Measurements from ENCODE around the gene SAMD3.
"Not testable (repeated sequence)": the region's sequence is repeated elsewhere in the genome, so short reads cannot be mapped to it uniquely, and the experiment has no call there.

The SAMD3 gene

DNA sequence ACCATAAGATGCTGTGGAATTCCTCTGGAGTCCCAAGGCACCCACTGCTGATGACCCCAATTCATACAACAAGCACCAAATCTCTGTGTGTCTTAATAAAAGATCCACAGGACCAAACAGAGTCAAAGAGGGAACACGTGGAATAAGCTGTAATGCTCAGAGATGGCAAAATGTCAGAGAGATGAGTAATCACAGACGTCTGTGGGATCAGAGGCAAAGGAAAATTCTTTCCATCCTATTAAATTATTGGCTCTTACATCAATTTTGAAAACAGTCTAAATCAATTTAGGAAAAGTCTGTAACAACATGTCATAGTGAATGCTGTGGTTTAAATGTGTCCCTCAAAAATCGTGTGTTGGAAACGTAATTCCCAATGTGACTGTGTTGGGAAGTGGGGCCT, 17.5 kb upstream of the SAMD3 start:
- Histone ChIP-seq H3K9ac (ENCODE audit: low read depth, low read length) (no peak overlapping the region), H3K4me1 (ENCODE audit: control insufficient read depth, insufficient read depth, low read length) (peaks cover 9% of the 10 kb centered on the region), H3K27me3 (ENCODE audit: control insufficient read depth, insufficient read depth, low read length) (no peaks in the 10 kb centered on the region), H3K36me3 (ENCODE audit: insufficient read depth, low read length) (no peaks in the 10 kb centered on the region), H3K4me3 (ENCODE audit: low read length) (no peak overlapping the region), H3K9me3 (replicated peaks; ENCODE audit: low read length) (no peaks in the 10 kb centered on the region), H3K4me2 (ENCODE audit: low read length) (no peak overlapping the region)

DNA sequence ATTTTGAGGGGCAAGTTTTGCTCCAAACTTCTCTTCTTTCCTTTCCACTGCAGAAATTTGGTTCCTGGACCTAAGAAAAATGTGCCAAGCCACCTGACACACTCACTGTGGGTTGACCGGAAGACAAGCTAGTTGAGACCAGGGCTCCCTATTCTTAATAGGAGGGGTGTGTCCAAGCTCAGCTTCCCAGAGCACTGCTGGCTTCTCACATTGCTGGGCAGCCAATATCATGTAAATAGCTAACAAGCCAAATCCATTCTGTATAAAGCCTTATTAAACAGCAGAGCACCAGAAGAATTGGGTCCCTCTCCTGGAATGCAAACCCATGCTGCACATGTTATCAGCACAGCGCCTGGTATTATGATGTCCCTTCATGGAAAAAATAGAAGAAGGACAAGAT, 17.0 kb upstream of the SAMD3 start:
- Histone ChIP-seq H3K4me1 (ENCODE audit: control insufficient read depth, insufficient read depth, low read length) (peaks cover 9% of the 10 kb centered on the region), H3K9me3 (replicated peaks; ENCODE audit: low read length) (no peaks in the 10 kb centered on the region), H3K36me3 (ENCODE audit: insufficient read depth, low read length) (no peaks in the 10 kb centered on the region), H3K27me3 (ENCODE audit: control insufficient read depth, insufficient read depth, low read length) (no peaks in the 10 kb centered on the region), H3K9ac (ENCODE audit: low read depth, low read length) (no peak overlapping the region), H3K4me3 (ENCODE audit: low read length) (no peak overlapping the region), H3K4me2 (ENCODE audit: low read length) (no peak overlapping the region)

- H3K9me3 ChIP-seq (replicated peaks; ENCODE audit: low read length), result no peaks in the 10 kb centered on the region
- no peaks in the 10 kb centered on the region for H3K4me1 ChIP-seq (ENCODE audit: control insufficient read depth, insufficient read depth, low read length)
- no peaks in the 10 kb centered on the region for H3K27me3 ChIP-seq (ENCODE audit: control insufficient read depth, insufficient read depth, low read length)
- H3K9ac ChIP-seq (ENCODE audit: low read depth, low read length), result no peak overlapping the region
- H3K36me3 ChIP-seq (ENCODE audit: insufficient read depth, low read length), result no peaks in the 10 kb centered on the region
- H3K4me2 ChIP-seq (ENCODE audit: low read length), result no peak overlapping the region
- H3K4me3 ChIP-seq (ENCODE audit: low read length), result no peak overlapping the region
Measured at GRCh38 chr6:130233330-130233729, 10.6 kb upstream of the SAMD3 start.

DNA sequence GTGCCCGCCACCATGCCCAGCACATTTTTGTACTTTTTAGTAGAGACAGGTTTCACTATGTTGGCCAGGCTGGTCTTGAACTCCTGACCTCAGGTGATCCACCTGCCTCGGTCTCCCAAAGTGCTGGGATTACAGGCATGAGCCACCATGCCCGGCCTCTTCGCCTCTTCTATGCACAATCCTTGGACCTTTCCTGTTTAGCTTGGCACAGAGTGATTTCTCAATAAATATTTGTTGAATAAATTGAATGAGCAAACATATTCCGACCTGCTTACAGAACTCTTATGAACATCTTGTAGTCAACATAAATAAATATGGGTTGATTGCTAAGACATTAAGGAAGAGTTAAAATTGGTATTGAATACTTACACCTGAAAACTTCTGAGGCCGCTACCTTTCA, 7.8 kb upstream of the SAMD3 start:
- H3K36me3 ChIP-seq (ENCODE audit: insufficient read depth, low read length); H3K4me1 ChIP-seq (ENCODE audit: control insufficient read depth, insufficient read depth, low read length); H3K9ac ChIP-seq (ENCODE audit: low read depth, low read length); H3K27me3 ChIP-seq (ENCODE audit: control insufficient read depth, insufficient read depth, low read length); H3K4me3 ChIP-seq (ENCODE audit: low read length); H3K4me2 ChIP-seq (ENCODE audit: low read length); H3K9me3 ChIP-seq (replicated peaks; ENCODE audit: low read length): not testable (repeated sequence)

GRCh38 chr6:130229645-130230044, 6.9 kb upstream of the SAMD3 start:
- H3K27me3 ChIP-seq (ENCODE audit: control insufficient read depth, insufficient read depth, low read length), result no peaks in the 10 kb centered on the region
- no peak overlapping the region for H3K4me3 ChIP-seq (ENCODE audit: low read length)
- no peaks in the 10 kb centered on the region for H3K36me3 ChIP-seq (ENCODE audit: insufficient read depth, low read length)
- H3K9me3 ChIP-seq (replicated peaks; ENCODE audit: low read length), result no peaks in the 10 kb centered on the region
- no peak overlapping the region for H3K9ac ChIP-seq (ENCODE audit: low read depth, low read length)
- no peaks in the 10 kb centered on the region for H3K4me1 ChIP-seq (ENCODE audit: control insufficient read depth, insufficient read depth, low read length)
- H3K4me2 ChIP-seq (ENCODE audit: low read length), result no peak overlapping the region

GRCh38 chr6:130223508-130223907, 757 bp upstream of the SAMD3 start:
- Histone ChIP-seq H3K27me3 (ENCODE audit: control insufficient read depth, insufficient read depth, low read length) (peaks cover 2% of the 10 kb centered on the region), H3K9ac (ENCODE audit: low read depth, low read length) (no peak overlapping the region), H3K9me3 (replicated peaks; ENCODE audit: low read length) (no peaks in the 10 kb centered on the region), H3K4me1 (ENCODE audit: control insufficient read depth, insufficient read depth, low read length) (no peaks in the 10 kb centered on the region), H3K36me3 (ENCODE audit: insufficient read depth, low read length) (no peaks in the 10 kb centered on the region), H3K4me3 (ENCODE audit: low read length) (no peak overlapping the region), H3K4me2 (ENCODE audit: low read length) (no peak overlapping the region)

GRCh38 chr6:130218134-130218533, 4.6 kb downstream of the SAMD3 start:
- H3K36me3 ChIP-seq (ENCODE audit: insufficient read depth, low read length), result no peaks in the 10 kb centered on the region
- no peak overlapping the region for H3K9ac ChIP-seq (ENCODE audit: low read depth, low read length)
- no peaks in the 10 kb centered on the region for H3K9me3 ChIP-seq (replicated peaks; ENCODE audit: low read length)
- H3K27me3 ChIP-seq (ENCODE audit: control insufficient read depth, insufficient read depth, low read length), result peaks cover 2% of the 10 kb centered on the region
- H3K4me2 ChIP-seq (ENCODE audit: low read length), result no peak overlapping the region
- H3K4me3 ChIP-seq (ENCODE audit: low read length), result no peak overlapping the region
- no peaks in the 10 kb centered on the region for H3K4me1 ChIP-seq (ENCODE audit: control insufficient read depth, insufficient read depth, low read length)

- H3K4me3 ChIP-seq (ENCODE audit: low read length), result no peak overlapping the region
- peaks cover 9% of the 10 kb centered on the region for H3K27me3 ChIP-seq (ENCODE audit: control insufficient read depth, insufficient read depth, low read length)
- H3K9me3 ChIP-seq (replicated peaks; ENCODE audit: low read length), result no peaks in the 10 kb centered on the region
- H3K4me1 ChIP-seq (ENCODE audit: control insufficient read depth, insufficient read depth, low read length), result no peaks in the 10 kb centered on the region
- H3K4me2 ChIP-seq (ENCODE audit: low read length), result no peak overlapping the region
- no peak overlapping the region for H3K9ac ChIP-seq (ENCODE audit: low read depth, low read length)
- no peaks in the 10 kb centered on the region for H3K36me3 ChIP-seq (ENCODE audit: insufficient read depth, low read length)
Measured at GRCh38 chr6:130216620-130217019, 6.1 kb downstream of the SAMD3 start.

DNA sequence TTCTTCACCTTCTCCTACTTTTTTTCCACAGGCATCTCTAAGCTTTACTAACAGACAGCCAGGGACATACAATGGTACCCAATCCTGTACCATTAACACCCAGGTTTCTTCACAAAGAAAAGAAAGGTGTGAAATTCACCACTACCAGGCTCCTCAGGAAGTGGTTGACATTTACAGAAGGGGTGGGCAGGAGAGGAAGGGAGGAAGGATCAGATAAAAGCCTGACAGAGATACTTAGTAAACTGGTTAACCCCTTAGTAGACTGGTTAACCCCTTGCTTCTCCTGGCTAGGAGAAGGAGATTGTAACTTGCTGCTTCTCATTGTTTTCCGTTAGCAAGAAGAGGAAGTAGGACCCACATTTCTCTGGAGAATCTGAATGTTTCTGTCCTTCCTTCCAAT, 7.2 kb downstream of the SAMD3 start:
- no peak overlapping the region for H3K4me2 ChIP-seq (ENCODE audit: low read length)
- peaks cover 9% of the 10 kb centered on the region for H3K27me3 ChIP-seq (ENCODE audit: control insufficient read depth, insufficient read depth, low read length)
- no peaks in the 10 kb centered on the region for H3K36me3 ChIP-seq (ENCODE audit: insufficient read depth, low read length)
- H3K9ac ChIP-seq (ENCODE audit: low read depth, low read length), result no peak overlapping the region
- H3K4me3 ChIP-seq (ENCODE audit: low read length), result no peak overlapping the region
- no peaks in the 10 kb centered on the region for H3K4me1 ChIP-seq (ENCODE audit: control insufficient read depth, insufficient read depth, low read length)
- H3K9me3 ChIP-seq (replicated peaks; ENCODE audit: low read length), result no peaks in the 10 kb centered on the region

GRCh38 chr6:130212215-130212874, 10.4 kb downstream of the SAMD3 start:
- no peaks in the 10 kb centered on the region for H3K36me3 ChIP-seq (ENCODE audit: insufficient read depth, low read length)
- H3K4me3 ChIP-seq (ENCODE audit: low read length), result no peak overlapping the region
- no peaks in the 10 kb centered on the region for H3K4me1 ChIP-seq (ENCODE audit: control insufficient read depth, insufficient read depth, low read length)
- peaks cover 6% of the 10 kb centered on the region for H3K27me3 ChIP-seq (ENCODE audit: control insufficient read depth, insufficient read depth, low read length)
- no peaks in the 10 kb centered on the region for H3K9me3 ChIP-seq (replicated peaks; ENCODE audit: low read length)
- no peak overlapping the region for H3K4me2 ChIP-seq (ENCODE audit: low read length)
- no peak overlapping the region for H3K9ac ChIP-seq (ENCODE audit: low read depth, low read length)

GRCh38 chr6:130211691-130212090, 11.1 kb downstream of the SAMD3 start:
- peaks cover 6% of the 10 kb centered on the region for H3K27me3 ChIP-seq (ENCODE audit: control insufficient read depth, insufficient read depth, low read length)
- H3K36me3 ChIP-seq (ENCODE audit: insufficient read depth, low read length), result no peaks in the 10 kb centered on the region
- no peak overlapping the region for H3K9ac ChIP-seq (ENCODE audit: low read depth, low read length)
- no peaks in the 10 kb centered on the region for H3K9me3 ChIP-seq (replicated peaks; ENCODE audit: low read length)
- H3K4me1 ChIP-seq (ENCODE audit: control insufficient read depth, insufficient read depth, low read length), result no peaks in the 10 kb centered on the region
- no peak overlapping the region for H3K4me3 ChIP-seq (ENCODE audit: low read length)
- H3K4me2 ChIP-seq (ENCODE audit: low read length), result no peak overlapping the region

GRCh38 chr6:130207979-130208649, 14.6 kb downstream of the SAMD3 start:
- Histone ChIP-seq H3K36me3 (ENCODE audit: insufficient read depth, low read length) (no peaks in the 10 kb centered on the region), H3K9me3 (replicated peaks; ENCODE audit: low read length) (no peaks in the 10 kb centered on the region), H3K4me1 (ENCODE audit: control insufficient read depth, insufficient read depth, low read length) (no peaks in the 10 kb centered on the region), H3K4me2 (ENCODE audit: low read length) (no peak overlapping the region), H3K27me3 (ENCODE audit: control insufficient read depth, insufficient read depth, low read length) (peaks cover 6% of the 10 kb centered on the region), H3K9ac (ENCODE audit: low read depth, low read length) (no peak overlapping the region), H3K4me3 (ENCODE audit: low read length) (no peak overlapping the region)

Measured in skeletal muscle satellite cell (primary cell).